ENCODE measurements around the gene TET1.
"Not testable (repeated sequence)": the region's sequence is repeated elsewhere in the genome, so short reads cannot be mapped to it uniquely, and the experiment has no call there.

TET1 gene

GRCh38 chr10:68565658-68566057 lies 5.5 kb downstream of the TET1 start:
- no peak for DNase-seq

GRCh38 chr10:68566351-68566750 lies 6.2 kb downstream of the TET1 start:
- no peak for DNase-seq

GRCh38 chr10:68566955-68567354 lies 6.8 kb downstream of the TET1 start:
- peak; percentile 85 for DNase-seq

- DNase-seq: no peak
Measured at GRCh38 chr10:68572151-68572550, 12.0 kb downstream of the TET1 start.

GRCh38 chr10:68574051-68574450 lies 13.9 kb downstream of the TET1 start:
- DNase-seq: no peak

- DNase-seq: no peak
Measured at GRCh38 chr10:68576118-68576517, 16.0 kb downstream of the TET1 start.

- no peak for DNase-seq
Measured at GRCh38 chr10:68578974-68579373, 18.8 kb downstream of the TET1 start.

- DNase-seq: not testable (repeated sequence)
Measured at GRCh38 chr10:68584187-68584586, 24.1 kb downstream of the TET1 start.

- DNase-seq: peak; percentile 45
Measured at GRCh38 chr10:68586606-68587305, 26.6 kb downstream of the TET1 start.

GRCh38 chr10:68594405-68594804 lies 34.3 kb downstream of the TET1 start:
- peak; percentile 41 for DNase-seq

- DNase-seq: no peak
Measured at GRCh38 chr10:68595513-68595912, 35.4 kb downstream of the TET1 start.

- DNase-seq: no peak
Measured at GRCh38 chr10:68597407-68597806, 37.3 kb downstream of the TET1 start.

- peak; percentile 61 for DNase-seq
Measured at GRCh38 chr10:68598978-68599770, 39.0 kb downstream of the TET1 start.

GRCh38 chr10:68599771-68600040 lies 39.6 kb downstream of the TET1 start:
- no peak for DNase-seq

GRCh38 chr10:68600041-68600778 lies 40.1 kb downstream of the TET1 start:
- DNase-seq: peak; percentile 71

- no peak for DNase-seq
Measured at GRCh38 chr10:68601501-68602265, 41.5 kb downstream of the TET1 start.

GRCh38 chr10:68602434-68602833 lies 42.3 kb downstream of the TET1 start:
- no peak for DNase-seq

GRCh38 chr10:68603766-68604165 lies 43.6 kb downstream of the TET1 start:
- DNase-seq: no peak

- DNase-seq: no peak
Measured at GRCh38 chr10:68604441-68604840, 44.3 kb downstream of the TET1 start.

- no peak for DNase-seq
Measured at GRCh38 chr10:68606918-68607317, 46.8 kb downstream of the TET1 start.

GRCh38 chr10:68610023-68610422 lies 49.9 kb downstream of the TET1 start:
- DNase-seq: peak; percentile 43

GRCh38 chr10:68611227-68611626 lies 51.1 kb downstream of the TET1 start:
- DNase-seq: no peak

- DNase-seq: not testable (repeated sequence)
Measured at GRCh38 chr10:68613974-68614373, 53.8 kb downstream of the TET1 start.

Measured in MV-4-11 (cell line).